Amniotic stem cell (primary cell): Measurements from ENCODE around the gene SHE.

Source experiments
- DNase-seq: peaks from one replicate; lab custom pipeline; 2025; lab: John Stamatoyannopoulos, UW

SHE gene

GRCh38 chr1:154446292-154446691 is 55.9 kb downstream of the SHE start:
- DNase-seq: peak; percentile 54

DNA sequence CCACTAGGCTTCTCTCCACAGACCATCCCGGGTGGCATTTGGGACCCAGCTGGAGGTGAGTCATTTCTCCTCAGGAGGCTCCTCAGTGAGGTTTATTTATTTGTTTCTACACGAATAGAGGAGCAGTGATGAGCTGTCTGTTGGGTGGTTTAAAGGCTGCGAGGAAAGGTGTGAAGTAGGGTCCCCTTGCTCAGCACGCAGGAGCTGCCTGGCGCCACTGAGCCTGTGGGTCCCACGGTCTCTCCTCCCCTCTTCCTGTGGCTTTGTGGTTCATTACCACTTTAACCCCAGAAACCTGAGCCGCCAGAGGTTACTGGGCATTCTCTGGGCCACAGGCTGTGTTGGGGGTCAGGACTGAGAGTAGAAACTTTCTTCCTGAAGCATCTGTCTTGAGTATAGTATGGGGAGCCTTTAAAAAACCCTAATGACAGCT is 57.2 kb downstream of the SHE start:
- no peak for DNase-seq

GRCh38 chr1:154443274-154444013 is 58.8 kb downstream of the SHE start:
- no peak for DNase-seq

- no peak for DNase-seq
Observed at GRCh38 chr1:154442006-154442740, 60.0 kb downstream of the SHE start.

GRCh38 chr1:154441241-154441888 is 60.8 kb downstream of the SHE start:
- DNase-seq: no peak

DNA sequence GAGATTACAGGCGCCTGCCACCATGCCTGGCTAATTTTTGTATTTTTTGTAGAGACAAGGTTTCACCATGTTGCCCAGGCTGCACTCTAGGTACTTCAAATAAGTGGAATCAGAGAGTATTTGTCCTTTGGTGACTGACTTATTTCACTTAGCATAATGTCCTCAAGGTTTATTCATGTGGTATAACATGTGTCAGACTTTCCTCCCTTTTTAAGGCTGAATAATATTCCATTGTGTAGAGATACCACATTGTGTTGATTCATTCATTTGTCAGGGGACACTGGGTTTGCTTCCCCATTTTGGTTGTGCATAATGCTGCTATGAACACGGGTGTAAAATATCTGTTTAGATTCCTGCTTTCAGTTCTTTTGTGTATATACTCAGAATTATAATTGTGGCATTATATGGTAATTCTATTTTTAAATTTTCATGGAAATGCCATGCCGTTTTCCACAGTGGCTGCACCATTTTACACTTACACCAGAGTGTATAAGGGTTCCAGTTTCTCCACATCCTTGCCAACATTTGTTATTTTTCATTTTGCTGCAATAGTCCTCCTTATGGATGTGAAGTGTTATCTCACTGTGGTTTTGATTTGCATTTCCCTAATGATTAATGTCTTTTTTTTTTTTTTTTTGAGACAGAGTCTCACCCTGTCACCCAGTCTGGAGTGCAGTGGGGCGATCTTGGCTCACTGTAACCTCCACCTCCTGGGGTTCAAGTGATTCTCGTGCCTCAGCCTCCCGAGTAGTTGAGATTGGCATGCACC is 62.0 kb downstream of the SHE start:
- no peak for DNase-seq

DNA sequence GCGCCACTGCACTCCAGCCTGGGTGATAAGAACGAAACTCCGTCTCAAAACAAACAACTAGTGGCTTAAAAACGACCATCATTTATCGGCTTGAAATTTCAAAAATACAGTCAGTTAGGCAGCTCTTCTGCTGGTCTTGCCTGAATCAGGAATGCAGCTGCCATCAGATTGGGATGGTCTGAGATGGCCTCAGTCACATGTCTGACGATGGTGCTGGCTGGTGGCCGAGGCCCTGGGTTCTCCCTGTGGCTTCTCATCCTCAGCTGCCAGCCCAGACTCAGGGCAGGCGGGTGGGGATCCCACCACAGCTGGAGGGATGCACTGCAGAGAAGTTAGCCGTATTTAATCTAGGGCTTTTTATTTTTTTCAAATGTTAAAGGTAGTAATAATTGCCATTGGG is 65.8 kb downstream of the SHE start:
- DNase-seq: no peak

GRCh38 chr1:154435599-154436200 is 66.5 kb downstream of the SHE start:
- DNase-seq: no peak

DNA sequence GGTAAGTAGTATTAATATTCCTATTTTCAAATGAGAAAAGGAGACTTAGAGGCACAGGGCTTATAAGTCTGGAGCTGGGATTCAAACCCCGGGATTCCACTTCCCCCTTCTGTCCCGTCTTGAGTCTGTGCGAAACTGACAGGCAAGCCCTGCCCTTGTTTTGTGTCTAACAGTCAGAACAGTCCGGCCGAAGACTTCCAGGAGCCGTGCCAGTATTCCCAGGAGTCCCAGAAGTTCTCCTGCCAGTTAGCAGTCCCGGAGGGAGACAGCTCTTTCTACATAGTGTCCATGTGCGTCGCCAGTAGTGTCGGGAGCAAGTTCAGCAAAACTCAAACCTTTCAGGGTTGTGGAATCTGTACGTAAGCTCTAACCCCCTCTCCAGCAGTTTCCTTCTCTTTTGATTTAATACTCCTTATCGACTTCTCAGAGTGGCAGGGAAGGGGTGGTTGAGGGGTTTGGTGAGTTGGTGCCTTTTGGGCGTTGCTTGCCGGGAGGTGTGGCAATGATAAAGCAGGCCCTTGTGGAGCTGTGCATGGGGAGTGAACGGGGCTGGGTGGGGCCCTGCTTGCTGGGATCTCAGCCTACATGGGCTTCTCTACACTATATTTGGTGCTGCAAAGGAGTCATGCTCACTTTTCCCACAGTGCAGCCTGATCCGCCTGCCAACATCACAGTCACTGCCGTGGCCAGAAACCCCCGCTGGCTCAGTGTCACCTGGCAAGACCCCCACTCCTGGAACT is 67.7 kb downstream of the SHE start:
- no peak for DNase-seq

DNA sequence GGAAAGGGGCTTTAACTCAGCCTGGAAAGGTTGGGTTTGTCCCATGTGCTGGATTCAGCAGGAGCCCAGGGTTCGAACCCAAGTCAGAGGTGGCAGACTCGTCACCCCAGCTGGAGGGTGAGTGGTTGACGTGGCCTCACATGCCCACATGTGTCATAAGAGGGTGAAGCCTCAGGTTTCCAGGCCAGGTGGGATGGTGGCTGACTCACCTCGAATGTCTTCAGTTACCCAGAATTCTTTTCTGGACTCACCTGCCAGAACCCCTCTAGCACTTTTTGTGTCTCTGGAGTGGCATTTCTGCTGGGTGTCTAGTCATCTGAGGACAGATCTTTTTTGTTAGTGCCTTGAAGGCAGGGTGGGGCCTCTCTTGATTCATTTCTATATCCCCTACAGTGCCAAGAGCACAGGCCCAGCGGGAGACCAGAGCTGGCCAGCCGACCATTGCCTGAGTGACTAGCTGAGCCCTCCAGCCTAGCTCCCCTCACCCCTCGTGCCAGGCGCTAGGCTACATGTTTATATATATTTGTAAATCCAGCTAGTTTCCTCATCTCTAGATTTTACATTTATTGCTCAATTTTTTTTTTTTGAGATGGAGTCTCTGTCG is 68.9 kb downstream of the SHE start:
- DNase-seq: no peak

- no peak for DNase-seq
Observed at GRCh38 chr1:154431586-154432373, 70.4 kb downstream of the SHE start.

DNA sequence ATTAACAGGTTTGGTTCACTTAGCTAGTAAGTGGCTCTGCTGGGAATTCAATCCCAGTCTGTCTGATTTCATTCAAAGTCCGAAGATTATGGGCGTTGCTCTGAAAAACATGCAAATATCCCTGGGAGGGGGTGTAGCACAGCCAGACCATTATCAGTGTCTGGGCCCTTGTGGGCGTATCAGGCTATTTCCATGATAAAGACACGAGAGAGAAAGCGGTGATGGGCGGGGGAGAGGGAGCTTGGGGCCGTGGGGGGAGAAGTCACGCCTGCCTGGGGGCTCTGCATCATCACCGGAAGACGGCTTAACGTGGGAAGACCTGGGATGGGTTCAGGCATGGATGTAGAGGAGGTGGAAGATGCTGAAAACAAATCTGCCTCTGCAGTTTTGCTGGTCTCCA is 71.3 kb downstream of the SHE start:
- no peak for DNase-seq

DNA sequence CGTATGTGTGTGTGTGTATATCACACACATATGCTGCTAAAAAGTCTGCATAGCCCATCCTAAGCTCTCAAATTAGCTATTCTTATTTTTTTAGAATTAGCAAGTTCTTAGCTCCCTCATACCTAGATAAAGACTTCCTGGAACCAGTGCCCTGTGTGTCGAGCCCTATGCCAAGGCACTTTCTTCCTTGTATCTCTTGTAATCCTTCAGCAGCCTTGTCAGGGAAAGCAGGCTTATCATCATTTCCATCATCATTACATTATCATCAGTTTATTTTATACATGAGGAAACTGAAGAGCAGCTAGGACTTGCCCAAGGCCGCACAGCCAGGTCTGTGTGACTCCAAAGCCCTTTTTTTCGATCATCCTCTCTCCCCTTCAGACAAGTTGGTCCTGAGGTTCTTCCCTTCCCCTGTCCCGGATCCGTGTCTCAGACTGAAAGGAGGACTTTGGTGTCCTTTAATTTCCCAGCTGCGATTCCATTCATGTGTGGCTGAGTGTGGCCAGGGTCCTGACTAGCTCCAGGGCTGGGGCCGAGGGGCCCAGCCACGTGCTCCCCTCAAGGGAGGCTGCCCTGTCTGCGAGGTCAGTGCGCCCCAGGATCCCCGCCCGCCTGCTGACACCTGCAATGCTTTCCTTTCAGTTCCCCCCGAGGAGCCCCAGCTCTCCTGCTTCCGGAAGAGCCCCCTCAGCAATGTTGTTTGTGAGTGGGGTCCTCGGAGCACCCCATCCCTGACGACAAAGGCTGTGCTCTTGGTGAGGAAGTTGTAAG is 72.2 kb downstream of the SHE start:
- no peak for DNase-seq
